Measurements from ENCODE around the gene QKI. TPM values are rescaled to one million over a fixed set of nuclear protein-coding genes. Genes with fewer than 3 reads are reported as not detected.
A peak's percentile ranks its signal among the peaks of the same experiment; 100 is the strongest.

The QKI gene
- total RNA-seq, 1 donor from 2014 or later, result 267 TPM

- H3K4me1 Mint-ChIP-seq, result peaks cover 28% of the 10 kb centered on the region
- H3K27me3 Mint-ChIP-seq (ENCODE audit: low read depth), result peaks cover 3% of the 10 kb centered on the region
- peaks cover 48% of the 10 kb centered on the region for H3K36me3 Mint-ChIP-seq (ENCODE audit: low read depth)
- H3K27ac Mint-ChIP-seq (ENCODE audit: unreplicated experiment), result no peak overlapping the region
- DNase-seq (ENCODE audit: low read depth, low spot score), result no peak
- H3K9me3 Mint-ChIP-seq, result peaks cover 5% of the 10 kb centered on the region
- TF ChIP-seq CTCF (conservative IDR thresholded peaks at IDR 0.05), result no peak
- no peak overlapping the region for H3K4me3 Mint-ChIP-seq
These were observed 139.5 kb downstream of the QKI start for GRCh38 chr6:163554032-163554431.

- Mint-ChIP-seq H3K27ac (ENCODE audit: unreplicated experiment) (no peak overlapping the region), H3K4me3 (peak overlapping the region; percentile 1), H3K9me3 (peaks cover 5% of the 10 kb centered on the region), H3K27me3 (ENCODE audit: low read depth) (peaks cover 3% of the 10 kb centered on the region), H3K4me1 (peaks cover 28% of the 10 kb centered on the region), H3K36me3 (ENCODE audit: low read depth) (peaks cover 47% of the 10 kb centered on the region)
- peak; percentile 58 for TF ChIP-seq CTCF (conservative IDR thresholded peaks at IDR 0.05)
- DNase-seq (ENCODE audit: low read depth, low spot score), result peak; percentile 41
These were observed 140.1 kb downstream of the QKI start for GRCh38 chr6:163554663-163555062.

DNA sequence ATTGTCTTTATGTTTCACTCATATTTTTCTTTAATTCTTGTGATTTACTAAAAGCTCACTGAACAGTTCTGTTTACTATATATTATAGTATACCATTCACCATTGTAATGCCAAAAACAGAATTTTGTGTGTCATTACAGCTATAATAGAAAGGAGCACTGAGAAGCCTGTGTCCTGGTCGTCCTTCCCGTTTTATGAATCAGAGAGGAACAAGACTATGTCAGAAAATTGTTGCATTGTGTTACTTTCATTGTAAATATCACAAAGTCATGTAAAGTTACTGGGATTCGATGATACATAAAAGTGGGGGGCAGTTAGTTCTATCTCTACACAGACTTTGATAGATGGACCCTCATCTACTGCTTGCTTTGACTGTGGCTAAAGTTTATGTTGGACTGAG is 145.1 kb downstream of the QKI start:
- Mint-ChIP-seq H3K4me3 (no peak overlapping the region), H3K36me3 (ENCODE audit: low read depth) (peaks cover 36% of the 10 kb centered on the region), H3K9me3 (peaks cover 3% of the 10 kb centered on the region), H3K27me3 (ENCODE audit: low read depth) (no peaks in the 10 kb centered on the region), H3K27ac (ENCODE audit: unreplicated experiment) (no peak overlapping the region), H3K4me1 (peaks cover 32% of the 10 kb centered on the region)
- no peak for TF ChIP-seq CTCF (conservative IDR thresholded peaks at IDR 0.05)
- DNase-seq (ENCODE audit: low read depth, low spot score), result no peak

GRCh38 chr6:163563318-163563717 is 148.8 kb downstream of the QKI start:
- peaks cover 21% of the 10 kb centered on the region for H3K36me3 Mint-ChIP-seq (ENCODE audit: low read depth)
- TF ChIP-seq CTCF (conservative IDR thresholded peaks at IDR 0.05), result no peak
- no peaks in the 10 kb centered on the region for H3K9me3 Mint-ChIP-seq
- no peak for DNase-seq (ENCODE audit: low read depth, low spot score)
- H3K4me1 Mint-ChIP-seq, result peaks cover 31% of the 10 kb centered on the region
- no peaks in the 10 kb centered on the region for H3K27me3 Mint-ChIP-seq (ENCODE audit: low read depth)
- no peak overlapping the region for H3K27ac Mint-ChIP-seq (ENCODE audit: unreplicated experiment)
- no peak overlapping the region for H3K4me3 Mint-ChIP-seq

- H3K27ac Mint-ChIP-seq (ENCODE audit: unreplicated experiment), result no peak overlapping the region
- DNase-seq (ENCODE audit: low read depth, low spot score), result no peak
- H3K9me3 Mint-ChIP-seq, result no peaks in the 10 kb centered on the region
- H3K4me3 Mint-ChIP-seq, result no peak overlapping the region
- peaks cover 14% of the 10 kb centered on the region for H3K36me3 Mint-ChIP-seq (ENCODE audit: low read depth)
- H3K27me3 Mint-ChIP-seq (ENCODE audit: low read depth), result no peaks in the 10 kb centered on the region
- TF ChIP-seq CTCF (conservative IDR thresholded peaks at IDR 0.05), result no peak
- peaks cover 26% of the 10 kb centered on the region for H3K4me1 Mint-ChIP-seq
These were observed 150.0 kb downstream of the QKI start for GRCh38 chr6:163564534-163564933.

DNA sequence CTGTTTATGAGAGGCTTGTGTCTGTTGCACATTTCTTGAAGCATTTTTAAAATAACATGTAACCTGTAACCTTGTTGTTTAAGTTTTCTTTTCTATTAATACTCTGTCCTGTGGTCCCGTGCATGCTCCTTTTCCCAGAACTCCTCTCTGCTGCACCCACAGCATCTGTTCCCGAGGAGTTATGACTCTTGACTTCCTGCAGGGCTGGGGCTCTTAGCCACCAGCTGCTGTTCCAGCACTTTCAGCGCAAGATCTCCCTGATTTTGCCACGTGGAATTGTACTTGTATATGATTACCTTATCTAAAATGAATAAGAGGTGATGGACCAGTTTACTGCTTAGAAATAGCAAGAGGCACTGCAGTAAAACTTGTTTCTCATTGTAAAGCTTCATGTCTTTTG is 150.6 kb downstream of the QKI start:
- no peak for DNase-seq (ENCODE audit: low read depth, low spot score)
- Mint-ChIP-seq H3K36me3 (ENCODE audit: low read depth) (peaks cover 10% of the 10 kb centered on the region), H3K9me3 (no peaks in the 10 kb centered on the region), H3K27ac (ENCODE audit: unreplicated experiment) (no peak overlapping the region), H3K4me1 (peaks cover 30% of the 10 kb centered on the region), H3K27me3 (ENCODE audit: low read depth) (no peaks in the 10 kb centered on the region), H3K4me3 (no peak overlapping the region)
- TF ChIP-seq CTCF (conservative IDR thresholded peaks at IDR 0.05), result no peak
